AG04450 (cell line): ENCODE results near the gene RRAGC. TPM values are rescaled to one million over a fixed set of nuclear protein-coding genes. Genes with fewer than 3 reads are reported as not detected.

Experiments used
- CTCF ChIA-PET: fragments of 300-600, 350-600 bp; formaldehyde crosslinking; extraction: SDS; loops from one replicate; lab custom pipeline; 2022; ENCODE audit warnings: antibody characterized with exemption, inconsistent platforms; lab: Charles Lee
- POLR2A ChIA-PET: fragments of 350-600 bp; formaldehyde crosslinking; extraction: SDS; loops from one replicate; lab custom pipeline; 2021; ENCODE audit warnings: antibody characterized with exemption, inconsistent platforms; lab: Yijun Ruan, JAX
- DNase-seq: peaks from one replicate; pipeline ENCODE4 v3.0.0-alpha.2; 2011; ENCODE audit warnings: low read depth, low spot score
- H3K27ac ChIP-seq: one replicate; pipeline ENCODE4 v1.5.1; 2012; ENCODE audit warnings: low read depth, low read length, control low read depth
- H3K27me3 ChIP-seq: one replicate; pipeline ENCODE4 v1.6.0; 2012; ENCODE audit warnings: low read length; ENCODE audit not compliant: control insufficient read depth, insufficient read depth
- H3K4me3 ChIP-seq: 2 replicates; pipeline ENCODE4 v1.5.1; 2011; ENCODE audit warnings: mild to moderate bottlenecking, low read depth, low read length, control low read depth
- H3K9me3 ChIP-seq: 2 replicates; pipeline ENCODE4 v1.5.1; 2012; ENCODE audit warnings: low read length; ENCODE audit not compliant: control insufficient read depth, insufficient read depth
- CTCF ChIP-seq: IDR thresholded peaks from 2 replicates; pipeline ENCODE4 v1.5.1; 2011; ENCODE audit warnings: low read depth, low read length, control low read depth, inconsistent platforms
- polyA plus RNA-seq: library from polyadenylated mRNA; depleted of rRNA; stranded (reverse); fragments of >200 nt; gene quantifications from 2 replicates; pipeline ENCODE4 v1.2.3, GENCODE V29; 2011

RRAGC gene
- polyA plus RNA-seq, 1 experiment, result 24.9 TPM

GRCh38 chr1:38865112-38865715, 5.6 kb upstream of the RRAGC start:
- no peaks in the 10 kb centered on the region for H3K9me3 ChIP-seq
- no peak for TF ChIP-seq CTCF
- POLR2A ChIA-PET, result no interaction called here
- H3K4me3 ChIP-seq, result no peak overlapping the region
- no peak for DNase-seq
- no peaks in the 10 kb centered on the region for H3K27me3 ChIP-seq
- no peak overlapping the region for H3K27ac ChIP-seq
- CTCF ChIA-PET, result no interaction called here

GRCh38 chr1:38860454-38860795, 853 bp upstream of the RRAGC start:
- Histone ChIP-seq H3K9me3 (no peaks in the 10 kb centered on the region; the same call in 1 of the 2 replicates), H3K4me3 (peak overlapping the region; percentile 100), H3K27ac (no peak overlapping the region), H3K27me3 (no peaks in the 10 kb centered on the region)
- ChIA-PET POLR2A (no interaction called here), CTCF (interaction anchor here (2.4 kb wide), 1 partner anchor 232 kb away, joined by 11 read pairs; no protein-coding TSS in a partner anchor)
- no peak for TF ChIP-seq CTCF
- DNase-seq, result no peak

GRCh38 chr1:38858833-38859560, 575 bp downstream of the RRAGC start:
- Histone ChIP-seq H3K27ac (no peak overlapping the region), H3K4me3 (peak overlapping the region; percentile 93), H3K27me3 (no peaks in the 10 kb centered on the region), H3K9me3 (no peaks in the 10 kb centered on the region; the same call in 1 of the 2 replicates)
- POLR2A ChIA-PET, result interaction anchor here (0.5 kb wide), 1 partner anchor 66 kb away, joined by 3 read pairs; no protein-coding TSS in a partner anchor
- CTCF ChIA-PET, result interaction anchor here (0.7 to 2.4 kb wide), 2 partner anchors 24 to 233 kb away, joined by 3 to 11 read pairs; no protein-coding TSS in a partner anchor
- DNase-seq, result no peak
- TF ChIP-seq CTCF, result no peak

GRCh38 chr1:38852780-38853179, 6.8 kb downstream of the RRAGC start:
- H3K9me3 ChIP-seq, result no peaks in the 10 kb centered on the region
- TF ChIP-seq CTCF, result no peak
- CTCF ChIA-PET, result interaction anchor here (1.0 kb wide), 1 partner anchor 240 kb away, joined by 3 read pairs; no protein-coding TSS in a partner anchor
- H3K27me3 ChIP-seq, result no peaks in the 10 kb centered on the region
- DNase-seq, result no peak
- no peak overlapping the region for H3K4me3 ChIP-seq
- POLR2A ChIA-PET, result no interaction called here
- H3K27ac ChIP-seq, result no peak overlapping the region

GRCh38 chr1:38848071-38848470, 11.5 kb downstream of the RRAGC start:
- no peak for DNase-seq
- POLR2A ChIA-PET, result no interaction called here
- TF ChIP-seq CTCF, result no peak
- Histone ChIP-seq H3K27ac (no peak overlapping the region), H3K27me3 (no peaks in the 10 kb centered on the region), H3K4me3 (no peak overlapping the region), H3K9me3 (no peaks in the 10 kb centered on the region)
- CTCF ChIA-PET, result interaction anchor here (1.4 kb wide), 1 partner anchor 13 kb away, joined by 4 read pairs; no protein-coding TSS in a partner anchor
